ENCODE measurements around the gene CCND1.

- TF ChIP-seq TAF1 (IDR thresholded peaks at IDR 0.05; ENCODE audit: borderline replicate concordance, insufficient read depth, low read length), result no peak
- TF ChIP-seq REST (IDR thresholded peaks at IDR 0.05; ENCODE audit: insufficient read depth in 1 of 2, low read depth in 2 of 2, low read length in 2 of 2), result no peak
Measured at GRCh38 chr11:69650081-69650831, 9.3 kb downstream of the CCND1 start.

All from PFSK-1 (cell line).